ENCODE results near the gene PHACTR3.

The PHACTR3 gene

GRCh38 chr20:59873409-59873808, 269.1 kb downstream of the PHACTR3 start:
- TF ChIP-seq TCF12 (IDR thresholded peaks at IDR 0.05; ENCODE audit: low read depth) (no peak), CREB1 (IDR thresholded peaks at IDR 0.05; ENCODE audit: low read depth) (no peak), EP300 (IDR thresholded peaks at IDR 0.05; ENCODE audit: borderline replicate concordance) (no peak), TAF1 (IDR thresholded peaks at IDR 0.05; ENCODE audit: low read depth) (no peak), ZBTB7A (IDR thresholded peaks at IDR 0.05; ENCODE audit: low read depth) (no peak), TEAD4 (IDR thresholded peaks at IDR 0.05) (no peak), CEBPB (IDR thresholded peaks at IDR 0.05) (no peak), NFIC (IDR thresholded peaks at IDR 0.05) (no peak), REST (IDR thresholded peaks at IDR 0.05; ENCODE audit: low read depth) (no peak), MAX (IDR thresholded peaks at IDR 0.05) (no peak), YY1 (IDR thresholded peaks at IDR 0.05; ENCODE audit: low read depth) (no peak)

GRCh38 chr20:59880198-59880597, 275.9 kb downstream of the PHACTR3 start:
- no peak for TF ChIP-seq RAD21 (IDR thresholded peaks at IDR 0.05; ENCODE audit: low read depth)
- TF ChIP-seq MAX (IDR thresholded peaks at IDR 0.05), result no peak
- no peak for TF ChIP-seq REST (IDR thresholded peaks at IDR 0.05; ENCODE audit: low read depth)
- TF ChIP-seq YY1 (IDR thresholded peaks at IDR 0.05; ENCODE audit: low read depth), result no peak
- no peak for TF ChIP-seq ZBTB7A (IDR thresholded peaks at IDR 0.05; ENCODE audit: low read depth)
- TF ChIP-seq NFIC (IDR thresholded peaks at IDR 0.05), result no peak
- TF ChIP-seq FOXM1 (IDR thresholded peaks at IDR 0.05; ENCODE audit: borderline replicate concordance, low read depth), result no peak
- TF ChIP-seq CEBPB (IDR thresholded peaks at IDR 0.05), result no peak
- no peak for TF ChIP-seq TEAD4 (IDR thresholded peaks at IDR 0.05)
- no peak for TF ChIP-seq TCF12 (IDR thresholded peaks at IDR 0.05; ENCODE audit: low read depth)
- TF ChIP-seq TAF1 (IDR thresholded peaks at IDR 0.05; ENCODE audit: low read depth), result no peak
- no peak for TF ChIP-seq CREB1 (IDR thresholded peaks at IDR 0.05; ENCODE audit: low read depth)
- no peak for TF ChIP-seq EP300 (IDR thresholded peaks at IDR 0.05; ENCODE audit: borderline replicate concordance)
- TF ChIP-seq EGR1 (IDR thresholded peaks at IDR 0.05), result no peak
- no peak for TF ChIP-seq USF1 (IDR thresholded peaks at IDR 0.05)

- no peak for TF ChIP-seq TAF1 (IDR thresholded peaks at IDR 0.05; ENCODE audit: low read depth)
- no peak for TF ChIP-seq EGR1 (IDR thresholded peaks at IDR 0.05)
- TF ChIP-seq NFIC (IDR thresholded peaks at IDR 0.05), result no peak
- TF ChIP-seq TEAD4 (IDR thresholded peaks at IDR 0.05), result no peak
- no peak for TF ChIP-seq ZBTB7A (IDR thresholded peaks at IDR 0.05; ENCODE audit: low read depth)
- TF ChIP-seq FOXM1 (IDR thresholded peaks at IDR 0.05; ENCODE audit: borderline replicate concordance, low read depth), result no peak
- no peak for TF ChIP-seq MAX (IDR thresholded peaks at IDR 0.05)
- TF ChIP-seq EP300 (IDR thresholded peaks at IDR 0.05; ENCODE audit: borderline replicate concordance), result no peak
- TF ChIP-seq CREB1 (IDR thresholded peaks at IDR 0.05; ENCODE audit: low read depth), result no peak
- TF ChIP-seq CEBPB (IDR thresholded peaks at IDR 0.05), result no peak
- no peak for TF ChIP-seq RAD21 (IDR thresholded peaks at IDR 0.05; ENCODE audit: low read depth)
- no peak for TF ChIP-seq USF1 (IDR thresholded peaks at IDR 0.05)
Observed at GRCh38 chr20:59884494-59884893, 280.2 kb downstream of the PHACTR3 start.

- TF ChIP-seq CEBPB (IDR thresholded peaks at IDR 0.05) (no peak), TEAD4 (IDR thresholded peaks at IDR 0.05) (no peak), EGR1 (IDR thresholded peaks at IDR 0.05) (no peak), EP300 (IDR thresholded peaks at IDR 0.05; ENCODE audit: borderline replicate concordance) (no peak), ZBTB7A (IDR thresholded peaks at IDR 0.05; ENCODE audit: low read depth) (no peak), CREB1 (IDR thresholded peaks at IDR 0.05; ENCODE audit: low read depth) (no peak), TCF12 (IDR thresholded peaks at IDR 0.05; ENCODE audit: low read depth) (no peak), MAX (IDR thresholded peaks at IDR 0.05) (no peak), YY1 (IDR thresholded peaks at IDR 0.05; ENCODE audit: low read depth) (no peak), FOXM1 (IDR thresholded peaks at IDR 0.05; ENCODE audit: borderline replicate concordance, low read depth) (no peak), USF1 (IDR thresholded peaks at IDR 0.05) (no peak), RAD21 (IDR thresholded peaks at IDR 0.05; ENCODE audit: low read depth) (no peak), TAF1 (IDR thresholded peaks at IDR 0.05; ENCODE audit: low read depth) (no peak), NFIC (IDR thresholded peaks at IDR 0.05) (no peak), REST (IDR thresholded peaks at IDR 0.05; ENCODE audit: low read depth) (no peak)
Observed at GRCh38 chr20:59888050-59888449, 283.7 kb downstream of the PHACTR3 start.

All from Ishikawa (cell line).